GM12892 (cell line): Measurements from ENCODE around the gene HDC.

Experiments used
- POLR2A ChIP-seq: IDR thresholded peaks from 2 replicates; pipeline ENCODE4 v1.6.1; 2011; ENCODE audit warnings: low read depth, low read length, control low read depth
- POLR2AphosphoS5 ChIP-seq: IDR thresholded peaks from 2 replicates; pipeline ENCODE4 v1.6.1; 2011; ENCODE audit warnings: low read depth, low read length, control low read depth
- TAF1 ChIP-seq: IDR thresholded peaks from 2 replicates; pipeline ENCODE4 v1.6.1; 2011; ENCODE audit warnings: low read depth, mild to moderate bottlenecking, control low read depth, low read length, borderline replicate concordance

- TF ChIP-seq POLR2A (no peak), POLR2AphosphoS5 (no peak), TAF1 (no peak)
These were observed 37.1 kb upstream of the HDC start for GRCh38 chr15:50302581-50302980.
